Measurements from ENCODE around the gene CYP2E1. TPM values are rescaled to one million over a fixed set of nuclear protein-coding genes. Genes with fewer than 3 reads are reported as not detected.

Gene CYP2E1
- total RNA-seq, 1 donor from 2014 or later = 0.91 TPM

DNA sequence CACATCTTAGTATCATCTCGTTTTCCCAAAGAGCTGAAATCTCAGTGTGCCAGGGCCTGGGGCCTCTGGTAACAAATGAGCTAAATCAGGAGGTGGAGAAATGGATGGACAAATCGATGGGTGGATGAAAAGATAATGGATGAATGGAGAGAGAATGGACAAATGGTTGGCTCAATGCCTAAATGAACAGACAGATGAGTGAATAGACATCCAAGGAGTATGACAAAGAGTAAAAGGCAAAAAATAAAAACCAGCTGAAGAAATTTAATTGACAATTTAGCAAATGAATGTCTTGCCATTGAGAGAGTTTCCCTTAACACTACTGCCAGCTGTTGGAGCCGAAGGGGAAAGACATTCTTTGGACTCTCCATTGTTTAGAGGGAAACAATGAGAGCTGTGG is 30.2 kb downstream of the CYP2E1 start:
- TF ChIP-seq, protein P1, sequence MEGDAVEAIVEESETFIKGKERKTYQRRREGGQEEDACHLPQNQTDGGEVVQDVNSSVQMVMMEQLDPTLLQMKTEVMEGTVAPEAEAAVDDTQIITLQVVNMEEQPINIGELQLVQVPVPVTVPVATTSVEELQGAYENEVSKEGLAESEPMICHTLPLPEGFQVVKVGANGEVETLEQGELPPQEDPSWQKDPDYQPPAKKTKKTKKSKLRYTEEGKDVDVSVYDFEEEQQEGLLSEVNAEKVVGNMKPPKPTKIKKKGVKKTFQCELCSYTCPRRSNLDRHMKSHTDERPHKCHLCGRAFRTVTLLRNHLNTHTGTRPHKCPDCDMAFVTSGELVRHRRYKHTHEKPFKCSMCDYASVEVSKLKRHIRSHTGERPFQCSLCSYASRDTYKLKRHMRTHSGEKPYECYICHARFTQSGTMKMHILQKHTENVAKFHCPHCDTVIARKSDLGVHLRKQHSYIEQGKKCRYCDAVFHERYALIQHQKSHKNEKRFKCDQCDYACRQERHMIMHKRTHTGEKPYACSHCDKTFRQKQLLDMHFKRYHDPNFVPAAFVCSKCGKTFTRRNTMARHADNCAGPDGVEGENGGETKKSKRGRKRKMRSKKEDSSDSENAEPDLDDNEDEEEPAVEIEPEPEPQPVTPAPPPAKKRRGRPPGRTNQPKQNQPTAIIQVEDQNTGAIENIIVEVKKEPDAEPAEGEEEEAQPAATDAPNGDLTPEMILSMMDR (IDR thresholded peaks at IDR 0.05; ENCODE audit: unreplicated experiment) = no peak
- no peaks in the 10 kb centered on the region for H3K4me1 Mint-ChIP-seq (ENCODE audit: low read depth)
- peaks cover 3% of the 10 kb centered on the region for H3K36me3 Mint-ChIP-seq (ENCODE audit: insufficient read depth)
- peaks cover 54% of the 10 kb centered on the region for H3K9me3 Mint-ChIP-seq (ENCODE audit: low read depth)
- no peak for DNase-seq (ENCODE audit: low spot score, unreplicated experiment)
- no peak overlapping the region for H3K27ac Mint-ChIP-seq
- no peak overlapping the region for H3K4me3 Mint-ChIP-seq (ENCODE audit: low read depth)
- H3K27me3 Mint-ChIP-seq = no peaks in the 10 kb centered on the region

DNA sequence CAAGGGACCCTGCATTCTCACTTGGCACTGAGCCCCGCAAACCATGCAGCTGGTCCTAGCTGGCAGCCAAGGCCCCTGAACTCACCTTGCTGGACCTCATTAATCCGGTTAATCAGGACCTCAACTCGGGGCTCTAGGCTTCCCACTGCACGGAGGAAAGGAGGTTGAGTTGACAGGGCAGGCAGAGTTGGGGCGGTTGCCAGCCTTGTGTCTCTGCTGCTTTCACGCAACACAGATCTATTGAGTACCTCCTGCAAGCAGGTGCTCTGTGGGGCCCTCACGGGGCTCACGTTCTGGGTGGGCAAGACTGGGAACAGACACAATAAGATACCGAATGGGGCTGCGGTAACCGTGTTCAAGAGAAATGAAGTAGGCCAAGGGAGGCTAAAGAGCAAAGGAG is 32.1 kb downstream of the CYP2E1 start:
- no peaks in the 10 kb centered on the region for H3K4me1 Mint-ChIP-seq (ENCODE audit: low read depth)
- TF ChIP-seq, protein P1 (IDR thresholded peaks at IDR 0.05; ENCODE audit: unreplicated experiment) = no peak
- DNase-seq (ENCODE audit: low spot score, unreplicated experiment) = no peak
- peaks cover 49% of the 10 kb centered on the region for H3K9me3 Mint-ChIP-seq (ENCODE audit: low read depth)
- no peak overlapping the region for H3K27ac Mint-ChIP-seq
- no peaks in the 10 kb centered on the region for H3K27me3 Mint-ChIP-seq
- peaks cover 3% of the 10 kb centered on the region for H3K36me3 Mint-ChIP-seq (ENCODE audit: insufficient read depth)
- H3K4me3 Mint-ChIP-seq (ENCODE audit: low read depth) = no peak overlapping the region

DNA sequence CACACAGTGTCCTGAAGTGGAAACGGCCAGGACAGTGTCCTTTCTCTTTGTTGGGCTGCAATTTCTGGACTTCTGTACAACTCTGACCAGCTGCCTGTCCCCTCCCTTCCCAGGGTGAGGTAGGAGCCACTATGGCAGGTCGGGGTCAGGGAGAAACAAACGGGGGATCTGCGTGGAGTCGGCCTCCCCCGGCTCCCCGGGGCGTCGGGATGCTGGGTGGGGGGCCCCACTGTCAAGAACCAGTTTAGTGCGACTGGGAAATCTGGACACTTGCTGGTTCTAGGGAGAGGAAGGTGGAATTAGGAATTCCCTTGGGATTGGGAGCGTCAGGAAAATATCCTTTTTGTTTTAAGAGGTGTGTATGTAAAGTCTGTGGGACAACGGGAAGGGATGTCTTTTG is 37.7 kb downstream of the CYP2E1 start:
- Mint-ChIP-seq H3K27ac (no peak overlapping the region), H3K4me1 (ENCODE audit: low read depth) (no peaks in the 10 kb centered on the region), H3K36me3 (ENCODE audit: insufficient read depth) (no peaks in the 10 kb centered on the region), H3K9me3 (ENCODE audit: low read depth) (peaks cover 21% of the 10 kb centered on the region), H3K27me3 (no peaks in the 10 kb centered on the region), H3K4me3 (ENCODE audit: low read depth) (no peak overlapping the region)
- DNase-seq (ENCODE audit: low spot score, unreplicated experiment) = no peak
- TF ChIP-seq, protein P1 (IDR thresholded peaks at IDR 0.05; ENCODE audit: unreplicated experiment) = no peak

DNA sequence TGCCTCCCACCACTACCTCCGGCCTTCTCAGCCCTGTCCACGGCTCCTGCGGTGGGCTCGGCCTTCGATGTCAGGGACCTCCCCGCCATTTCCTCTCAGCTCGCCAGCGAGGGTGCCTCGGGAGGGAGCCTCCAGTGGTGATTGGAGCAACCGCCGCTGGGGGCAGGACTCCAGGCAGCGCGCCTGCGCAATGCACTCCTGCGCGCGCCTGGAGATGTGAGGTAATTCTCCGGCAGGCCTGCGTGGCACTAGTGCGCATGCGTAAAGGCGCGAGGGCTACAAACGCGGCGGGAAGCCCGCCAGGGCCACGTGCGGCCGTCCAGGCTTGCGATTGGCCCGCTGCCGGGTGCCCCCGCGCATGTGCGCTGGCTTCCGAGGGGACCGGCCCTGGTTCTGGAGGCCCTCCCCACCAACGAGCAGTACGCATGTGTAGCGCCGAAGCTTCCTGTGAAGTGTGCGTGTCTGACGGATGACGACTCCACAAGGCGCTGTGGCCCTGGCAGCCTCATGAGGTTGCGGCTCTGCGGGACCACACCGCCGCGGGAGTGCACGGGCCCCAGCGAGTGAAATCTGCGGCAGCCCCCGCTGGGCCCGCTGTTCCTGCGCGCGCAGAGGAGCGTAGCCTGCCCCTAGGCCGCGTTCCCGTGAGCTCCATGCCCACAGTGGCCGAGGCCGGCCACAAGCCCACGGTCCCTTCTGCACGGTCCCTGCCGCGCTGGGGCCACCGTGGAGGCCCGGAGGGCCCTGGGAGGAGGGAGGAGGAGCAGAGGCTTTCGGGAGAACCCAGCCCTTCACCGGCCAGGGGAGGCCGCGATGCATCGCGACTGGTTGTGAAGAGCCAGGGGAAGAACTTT is 38.5 kb downstream of the CYP2E1 start, which contains the start of gene SYCE1:
SYCE1 (minus strand) TSS at position 143 of the 854 bp plus-strand sequence; CDS start at position 89, 54 bp downstream.
- Mint-ChIP-seq H3K27me3 (no peaks in the 10 kb centered on the region), H3K4me3 (ENCODE audit: low read depth) (no peak within 1 kb of the TSS), H3K4me1 (ENCODE audit: low read depth) (no peaks in the 10 kb centered on the region), H3K27ac (no peak within 1 kb of the TSS), H3K36me3 (ENCODE audit: insufficient read depth) (no peaks in the 10 kb centered on the region), H3K9me3 (ENCODE audit: low read depth) (peaks cover 21% of the 10 kb centered on the region)
- DNase-seq (ENCODE audit: low spot score, unreplicated experiment) = no peak
- TF ChIP-seq, protein P1 (IDR thresholded peaks at IDR 0.05; ENCODE audit: unreplicated experiment) = no peak

DNA sequence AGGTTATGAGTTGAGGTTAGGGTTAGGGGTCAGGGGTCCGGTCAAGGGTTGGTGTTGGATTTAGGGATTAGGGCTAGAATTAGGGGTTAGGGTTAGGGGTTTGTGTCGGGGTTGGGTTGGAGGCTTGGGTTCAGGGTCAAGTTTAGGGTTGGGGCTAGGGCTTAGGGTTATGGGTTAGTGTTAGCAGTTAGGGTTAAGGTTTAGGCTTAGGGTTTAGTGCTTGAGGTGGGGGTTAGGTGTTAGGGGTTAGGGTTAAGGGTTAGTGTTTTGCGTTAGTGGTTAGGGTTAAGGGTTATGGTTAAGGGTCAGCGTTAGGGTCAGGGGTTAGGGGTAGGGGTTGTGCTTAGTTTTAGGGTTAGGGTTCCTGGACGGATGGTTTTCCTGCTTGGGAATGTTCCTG is 40.0 kb downstream of the CYP2E1 start:
- no peak for DNase-seq (ENCODE audit: low spot score, unreplicated experiment)
- no peak overlapping the region for H3K27ac Mint-ChIP-seq

More for the DNA sequence above, 40.0 kb downstream of the CYP2E1 start:
- H3K36me3 Mint-ChIP-seq (ENCODE audit: insufficient read depth) = peaks cover 1% of the 10 kb centered on the region
- H3K4me3 Mint-ChIP-seq (ENCODE audit: low read depth) = no peak overlapping the region
- H3K9me3 Mint-ChIP-seq (ENCODE audit: low read depth) = peaks cover 15% of the 10 kb centered on the region
- TF ChIP-seq, protein P1 (IDR thresholded peaks at IDR 0.05; ENCODE audit: unreplicated experiment) = no peak
- H3K4me1 Mint-ChIP-seq (ENCODE audit: low read depth) = no peaks in the 10 kb centered on the region
- no peaks in the 10 kb centered on the region for H3K27me3 Mint-ChIP-seq

Measured in progenitor cell of endocrine pancreas (in vitro differentiated cells).